ENCODE data around the gene TFEB. TPM values are rescaled to one million over a fixed set of nuclear protein-coding genes. Genes with fewer than 3 reads are reported as not detected.

Gene TFEB
- total RNA-seq, 1 experiment from 2014 or later: 1.8 TPM

DNA sequence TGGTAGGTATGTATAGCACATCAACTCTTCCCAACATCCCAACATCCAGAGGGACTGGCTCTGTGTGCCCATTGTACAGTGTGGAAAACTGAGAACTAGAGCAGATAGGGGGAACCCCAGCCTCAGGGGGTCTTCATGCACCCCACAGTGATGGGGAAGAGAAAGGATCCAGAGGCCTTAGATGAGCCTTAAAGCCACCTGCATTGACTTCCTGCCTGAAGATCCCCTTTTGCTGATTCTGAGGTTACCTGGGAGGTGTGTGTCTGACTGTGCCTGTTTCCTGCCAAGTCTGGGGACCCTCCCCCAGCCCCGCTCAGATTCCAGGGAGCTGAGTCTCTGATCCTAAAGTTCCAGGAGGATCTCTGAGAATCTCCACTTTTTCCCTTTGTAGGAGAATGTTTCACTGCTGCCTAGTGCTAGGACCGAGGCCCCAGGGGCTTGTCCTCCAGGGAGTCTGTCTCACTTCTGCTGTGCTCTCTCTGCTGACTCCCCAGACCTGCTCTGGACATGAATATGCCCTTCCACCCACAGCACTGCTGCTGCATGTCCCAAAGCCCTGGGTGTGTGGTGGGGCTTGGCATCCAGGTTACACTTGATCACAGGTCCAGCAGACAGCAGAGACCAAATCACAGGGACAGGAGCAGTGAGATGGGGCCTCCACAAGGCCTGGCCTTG is 24.6 kb upstream of the TFEB start:
- Histone ChIP-seq H3K9me3 (ENCODE audit: low read depth, low read length, poor library complexity, severe bottlenecking) (no peaks in the 10 kb centered on the region), H3K4me1 (ENCODE audit: insufficient read depth, low read length, poor library complexity, severe bottlenecking) (peaks cover 5% of the 10 kb centered on the region), H3K27me3 (replicated peaks; ENCODE audit: insufficient read depth, low read depth, low read length, poor library complexity) (no peaks in the 10 kb centered on the region), H3K4me3 (ENCODE audit: low read depth, low read length, poor library complexity, severe bottlenecking) (no peak overlapping the region), H3K36me3 (ENCODE audit: insufficient read depth, low read length, poor library complexity, severe bottlenecking) (no peaks in the 10 kb centered on the region), H3K27ac (ENCODE audit: low read depth, low read length, poor library complexity, severe bottlenecking) (no peak overlapping the region)
- DNase-seq (ENCODE audit: low spot score): no peak
- ChIA-PET CTCF (interaction anchor here (0.6 kb wide), 1 partner anchor 392 kb away, joined by 4 read pairs; no protein-coding TSS in a partner anchor), POLR2A (ENCODE audit: low non-redundant PET) (no interaction called here)
- no TSS peak for BruUV-seq (replicated peaks)
- intact Hi-C loops (cut with micrococcal nuclease; ENCODE audit: unreplicated experiment): no loop called here
- TF ChIP-seq CTCF (conservative IDR thresholded peaks at IDR 0.05; ENCODE audit: low read depth, low read length): no peak

DNA sequence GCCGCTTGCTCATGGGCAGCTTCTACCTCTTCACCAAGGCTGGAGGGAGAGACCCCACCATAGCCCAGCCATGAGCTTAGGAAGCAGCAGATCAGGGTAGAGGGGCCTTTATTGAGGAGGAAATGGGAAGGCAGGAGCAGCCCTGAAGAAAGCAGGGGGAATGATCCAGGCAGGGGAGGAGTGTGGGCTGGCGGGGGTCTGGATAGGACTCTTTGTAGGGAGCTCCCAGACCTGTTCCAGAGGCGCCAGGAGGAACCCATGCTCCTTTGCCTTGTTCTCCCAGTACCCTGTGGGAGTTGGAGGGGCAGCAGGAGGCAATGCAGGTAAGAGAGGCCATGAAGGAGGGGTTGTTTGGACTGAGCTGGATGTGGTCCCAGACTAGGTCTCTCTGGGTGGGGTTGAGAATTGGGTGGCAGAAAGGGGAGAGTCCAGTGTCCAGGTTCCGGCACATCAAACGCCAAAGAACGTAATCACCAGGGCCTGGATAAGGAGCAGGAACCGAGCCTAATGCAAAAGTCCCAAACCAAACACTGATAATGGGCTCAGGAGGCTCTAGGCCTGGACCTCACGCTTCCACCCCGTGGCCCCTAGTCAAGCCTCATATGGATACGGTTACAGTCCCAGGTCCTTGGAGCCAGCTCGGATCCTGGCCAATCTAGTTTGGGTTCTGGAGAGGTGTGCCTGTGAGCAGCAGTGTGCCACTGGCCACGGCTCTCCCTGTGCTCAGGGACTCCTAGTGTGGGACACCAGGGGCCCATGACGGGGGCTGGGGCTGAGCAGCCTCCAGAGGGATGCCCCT is 23.9 kb upstream of the TFEB start:
- no peaks in the 10 kb centered on the region for H3K27me3 ChIP-seq (replicated peaks; ENCODE audit: insufficient read depth, low read depth, low read length, poor library complexity)
- no peak for DNase-seq (ENCODE audit: low spot score)
- TF ChIP-seq CTCF (conservative IDR thresholded peaks at IDR 0.05; ENCODE audit: low read depth, low read length) (no peak), EZH2 (IDR thresholded peaks at IDR 0.05; ENCODE audit: borderline replicate concordance, low read depth, low read length, poor library complexity, severe bottlenecking) (no peak)
- no peaks in the 10 kb centered on the region for H3K36me3 ChIP-seq (ENCODE audit: insufficient read depth, low read length, poor library complexity, severe bottlenecking)
- no TSS peak for BruUV-seq (replicated peaks)
- no peak overlapping the region for H3K27ac ChIP-seq (ENCODE audit: low read depth, low read length, poor library complexity, severe bottlenecking)
- H3K4me1 ChIP-seq (ENCODE audit: insufficient read depth, low read length, poor library complexity, severe bottlenecking): peaks cover 5% of the 10 kb centered on the region
- H3K9me3 ChIP-seq (ENCODE audit: low read depth, low read length, poor library complexity, severe bottlenecking): no peaks in the 10 kb centered on the region
- intact Hi-C loops (cut with micrococcal nuclease; ENCODE audit: unreplicated experiment): no loop called here
- CTCF ChIA-PET: no interaction called here
- no peak overlapping the region for H3K4me3 ChIP-seq (ENCODE audit: low read depth, low read length, poor library complexity, severe bottlenecking)
- POLR2A ChIA-PET (ENCODE audit: low non-redundant PET): no interaction called here

DNA sequence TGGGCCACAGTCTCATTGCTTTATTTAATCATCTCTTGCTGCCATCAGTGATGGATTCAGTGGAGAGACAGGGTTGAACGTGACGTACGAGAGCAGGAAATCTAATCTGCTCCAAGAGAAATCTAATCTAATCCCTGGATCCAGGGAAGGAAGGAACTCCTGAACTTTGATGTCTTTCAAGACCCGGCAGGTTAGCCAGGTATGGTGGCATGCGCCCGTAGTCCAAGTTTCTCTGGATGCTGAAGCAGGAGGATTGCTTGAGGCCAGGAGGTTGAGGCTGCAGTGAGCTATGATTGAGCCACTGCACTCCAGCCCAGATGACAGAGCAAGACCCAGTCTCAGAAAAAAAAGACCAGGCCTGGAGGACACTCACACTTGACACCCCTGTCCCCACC is 23.2 kb upstream of the TFEB start:
- Histone ChIP-seq H3K4me3 (ENCODE audit: low read depth, low read length, poor library complexity, severe bottlenecking) (no peak overlapping the region), H3K9me3 (ENCODE audit: low read depth, low read length, poor library complexity, severe bottlenecking) (no peaks in the 10 kb centered on the region), H3K27ac (ENCODE audit: low read depth, low read length, poor library complexity, severe bottlenecking) (no peak overlapping the region), H3K4me1 (ENCODE audit: insufficient read depth, low read length, poor library complexity, severe bottlenecking) (peaks cover 5% of the 10 kb centered on the region), H3K27me3 (replicated peaks; ENCODE audit: insufficient read depth, low read depth, low read length, poor library complexity) (no peaks in the 10 kb centered on the region), H3K36me3 (ENCODE audit: insufficient read depth, low read length, poor library complexity, severe bottlenecking) (no peaks in the 10 kb centered on the region)
- ChIA-PET CTCF (no interaction called here), POLR2A (ENCODE audit: low non-redundant PET) (no interaction called here)
- DNase-seq (ENCODE audit: low spot score): no peak
- BruUV-seq (replicated peaks): no TSS peak
- intact Hi-C loops (cut with micrococcal nuclease; ENCODE audit: unreplicated experiment): no loop called here
- TF ChIP-seq EZH2 (IDR thresholded peaks at IDR 0.05; ENCODE audit: borderline replicate concordance, low read depth, low read length, poor library complexity, severe bottlenecking) (no peak), CTCF (conservative IDR thresholded peaks at IDR 0.05; ENCODE audit: low read depth, low read length) (no peak)
